Measurements from ENCODE around the gene PHRF1.
A peak's percentile ranks its signal among the peaks of the same experiment; 100 is the strongest.
"Not testable (repeated sequence)": the region's sequence is repeated elsewhere in the genome, so short reads cannot be mapped to it uniquely, and the experiment has no call there.

Gene PHRF1

DNA sequence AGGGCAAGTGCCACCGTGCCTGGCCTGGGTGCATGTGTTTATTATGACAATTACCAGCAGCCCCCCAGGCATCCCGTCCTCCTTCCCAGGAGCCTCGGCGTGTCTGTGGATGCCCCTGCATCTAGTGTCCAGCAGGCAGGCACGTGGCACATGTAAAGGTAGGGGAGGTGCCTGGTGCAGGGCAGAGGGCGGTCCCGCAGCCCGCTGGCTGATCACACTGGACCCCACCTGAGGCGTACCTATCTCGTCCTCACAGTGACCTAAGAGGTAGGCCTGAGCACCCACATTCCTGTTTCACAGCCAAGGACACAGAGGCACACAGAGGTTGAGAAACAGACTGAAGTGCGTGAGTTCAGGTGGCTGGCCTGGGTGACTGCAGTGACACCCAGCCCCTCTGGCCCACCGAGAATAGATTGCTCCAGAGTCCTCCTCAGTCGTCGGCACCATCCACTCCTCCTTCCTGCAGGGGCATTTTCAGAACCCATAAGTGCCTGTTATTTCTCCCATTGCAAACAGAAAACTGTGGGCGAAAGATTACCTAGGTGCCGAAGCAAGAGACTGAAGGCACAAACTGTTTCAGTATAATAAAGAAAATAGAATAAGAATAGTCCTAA, 3.0 kb upstream of the PHRF1 start:
- DNase-seq (ENCODE audit: low read depth in 2 of 2) = no peak

GRCh38 chr11:574031-574570, 2.2 kb upstream of the PHRF1 start:
- DNase-seq (ENCODE audit: low read depth in 2 of 2) = not testable (repeated sequence)

DNA sequence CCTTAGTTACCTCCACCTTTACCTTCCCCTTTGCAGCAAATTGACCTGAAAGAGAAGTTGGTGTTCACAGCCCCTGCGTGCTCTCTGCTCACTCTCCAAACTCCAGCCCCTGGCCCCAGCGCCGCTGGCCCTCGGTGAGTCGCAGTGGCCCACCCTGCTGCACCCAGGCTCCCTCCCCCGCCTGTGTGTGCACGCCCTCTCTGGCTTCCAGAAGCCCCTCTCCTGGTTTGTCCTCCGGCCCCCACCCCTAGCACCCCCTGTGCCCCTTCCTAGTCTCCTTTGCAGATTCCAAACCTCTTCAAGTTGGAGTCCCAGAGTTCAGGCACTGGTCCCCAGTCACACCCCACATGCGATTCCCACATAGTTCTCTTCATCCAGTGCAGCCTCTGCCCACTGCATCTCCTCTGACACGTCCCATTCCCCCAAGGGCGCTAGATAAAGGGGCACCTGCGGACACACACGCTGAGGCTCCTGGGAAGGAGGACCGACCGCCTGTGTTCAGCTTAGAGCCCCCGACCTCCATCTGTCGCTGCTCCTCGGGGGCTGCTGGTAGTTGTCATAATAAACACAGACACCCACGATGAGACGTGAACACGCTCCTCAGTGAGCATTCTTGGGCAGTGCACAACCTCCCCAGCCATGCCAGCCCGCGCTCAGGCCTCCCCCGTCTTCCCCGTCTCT, 1.5 kb upstream of the PHRF1 start:
- DNase-seq (ENCODE audit: low read depth in 2 of 2) = no peak

DNA sequence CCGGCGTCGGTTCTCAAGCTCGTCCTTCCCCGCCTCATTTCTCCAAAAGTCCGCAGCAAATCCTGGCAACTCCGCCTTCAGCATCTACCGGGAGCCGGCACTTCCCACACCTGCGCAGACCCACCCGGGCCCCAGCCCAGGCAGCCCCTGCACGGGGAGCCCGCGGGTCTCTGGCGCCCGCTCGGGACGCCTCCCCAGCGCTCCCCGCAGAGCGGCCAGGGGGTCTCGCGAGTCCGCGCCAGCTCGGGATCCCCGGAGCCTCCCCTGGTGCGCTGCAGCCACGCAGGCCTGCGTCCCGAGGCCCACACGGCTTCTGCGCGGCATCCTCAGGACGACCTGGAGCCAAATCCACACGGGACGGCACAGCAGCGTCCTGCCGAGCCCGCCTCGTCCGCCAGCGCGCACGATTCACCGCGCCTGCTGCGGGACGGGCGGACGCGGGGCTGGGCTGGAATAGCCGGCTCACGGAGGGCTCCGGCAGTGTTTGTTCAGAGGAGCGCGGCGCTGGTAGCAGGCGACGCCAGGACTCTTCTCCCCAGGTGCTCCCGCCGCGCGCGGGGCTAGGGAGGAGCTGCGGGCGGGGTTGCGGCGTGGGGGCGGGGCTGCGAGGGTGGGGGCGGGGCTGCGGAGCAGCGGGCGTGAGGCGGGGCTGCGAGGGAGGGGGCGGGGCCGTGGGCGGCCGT, 816 bp upstream of the PHRF1 start:
- no peak for DNase-seq (ENCODE audit: low read depth in 2 of 2)

GRCh38 chr11:576811-577610, 741 bp downstream of the PHRF1 start:
- DNase-seq (ENCODE audit: low read depth in 2 of 2) = no peak

DNA sequence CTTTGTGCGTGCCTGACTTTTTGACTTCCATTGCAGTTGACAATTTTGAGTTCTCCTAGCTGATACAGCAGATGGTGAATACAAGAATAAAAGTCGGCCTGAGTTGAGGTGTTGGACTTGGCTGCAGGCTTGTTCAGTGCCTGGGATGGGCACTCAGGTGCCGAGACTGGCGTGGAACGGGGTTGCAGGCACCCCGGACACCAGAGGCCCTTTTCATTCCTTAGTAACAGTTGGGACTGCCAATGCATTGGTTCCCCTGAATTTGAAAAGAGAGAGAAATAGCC, 1.3 kb downstream of the PHRF1 start:
- no peak for DNase-seq (ENCODE audit: low read depth in 2 of 2)

GRCh38 chr11:578276-579035, 2.2 kb downstream of the PHRF1 start:
- no peak for DNase-seq (ENCODE audit: low read depth in 2 of 2)

- DNase-seq (ENCODE audit: low read depth in 2 of 2) = no peak
Observed at GRCh38 chr11:579830-580601, 3.7 kb downstream of the PHRF1 start.

DNA sequence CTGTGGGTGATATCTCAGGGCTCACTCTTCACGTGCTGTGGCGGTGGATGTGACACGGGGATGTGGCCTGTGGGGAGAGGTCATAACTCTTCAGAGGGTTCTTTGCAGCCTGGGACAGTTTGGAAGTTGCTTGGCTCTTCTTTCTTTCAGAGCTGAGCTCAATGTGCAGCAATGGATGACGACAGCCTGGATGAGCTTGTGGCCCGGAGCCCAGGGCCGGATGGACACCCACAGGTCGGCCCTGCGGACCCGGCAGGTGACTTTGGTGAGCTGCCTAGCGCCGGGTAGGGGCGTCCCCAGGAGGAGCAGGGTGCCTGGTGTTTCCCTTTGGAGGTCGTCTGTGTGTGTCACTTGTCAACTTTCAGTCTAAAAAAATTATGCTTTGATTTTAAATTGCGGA, 5.1 kb downstream of the PHRF1 start:
- DNase-seq (ENCODE audit: low read depth in 2 of 2) = no peak

DNA sequence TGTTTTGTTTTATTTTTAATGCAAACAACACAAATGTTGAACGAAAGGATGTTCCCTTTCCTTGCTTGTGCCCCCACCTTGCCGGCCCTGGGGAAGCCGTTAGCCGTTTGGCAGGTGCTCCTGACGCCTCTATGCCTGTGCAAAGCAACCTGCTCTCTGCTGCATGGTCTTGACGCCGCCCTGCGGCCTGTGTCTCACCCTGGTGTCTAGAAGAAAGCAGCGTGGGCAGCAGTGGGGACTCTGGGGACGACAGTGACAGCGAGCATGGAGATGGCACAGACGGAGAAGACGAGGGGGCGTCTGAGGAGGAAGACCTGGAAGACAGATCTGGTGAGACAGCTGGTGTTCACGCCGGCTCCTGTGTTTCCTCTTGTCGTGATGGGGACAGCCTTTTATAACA, 5.5 kb downstream of the PHRF1 start:
- no peak for DNase-seq (ENCODE audit: low read depth in 2 of 2)

DNA sequence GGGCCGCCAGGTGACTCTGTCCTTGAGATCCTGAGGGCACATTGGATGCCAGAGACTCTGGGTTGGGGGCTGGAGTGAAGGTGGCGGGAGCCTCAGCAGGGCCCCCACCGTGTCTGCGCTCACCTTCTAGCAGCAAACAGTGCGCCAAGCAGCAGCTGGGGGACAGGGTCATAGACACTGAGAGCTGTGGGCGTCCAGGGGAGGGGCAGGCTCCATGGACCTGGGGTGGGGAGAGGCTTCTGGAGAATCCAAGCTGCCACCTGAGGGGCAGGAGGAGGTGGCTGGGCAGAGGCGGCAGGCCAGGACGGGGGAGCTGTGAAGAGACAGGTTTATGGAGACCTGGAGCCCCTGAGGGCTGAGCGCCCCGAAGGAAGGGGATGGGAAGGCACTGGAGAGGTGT, 8.0 kb downstream of the PHRF1 start:
- DNase-seq (ENCODE audit: low read depth in 2 of 2) = no peak

- DNase-seq (ENCODE audit: low read depth in 2 of 2) = no peak
Observed at GRCh38 chr11:586376-587316, 10.4 kb downstream of the PHRF1 start.

DNA sequence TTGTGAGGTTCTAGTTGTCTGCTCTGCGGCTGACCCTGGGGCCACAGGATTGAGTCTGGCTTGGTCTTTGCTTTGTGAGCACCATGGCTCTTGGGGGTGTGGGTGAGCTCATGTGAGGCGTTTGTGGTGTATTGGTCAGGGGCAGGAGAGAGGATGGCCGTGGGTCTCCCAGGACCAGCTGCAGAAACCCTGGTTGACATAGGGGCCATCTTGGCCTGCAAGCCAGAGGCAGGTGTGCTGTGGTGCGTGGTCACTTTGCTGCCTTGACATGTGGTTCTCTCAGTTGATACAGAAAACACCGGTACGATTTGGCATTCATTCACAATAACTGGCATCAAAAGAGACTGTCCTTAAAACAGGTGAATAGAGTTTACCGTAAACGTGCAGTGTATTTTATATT, 11.3 kb downstream of the PHRF1 start:
- DNase-seq (ENCODE audit: low read depth in 2 of 2) = no peak

- peak; percentile 52 to 67 for DNase-seq (ENCODE audit: low read depth in 2 of 2)
Observed at GRCh38 chr11:587978-588380, 11.7 kb downstream of the PHRF1 start.

DNA sequence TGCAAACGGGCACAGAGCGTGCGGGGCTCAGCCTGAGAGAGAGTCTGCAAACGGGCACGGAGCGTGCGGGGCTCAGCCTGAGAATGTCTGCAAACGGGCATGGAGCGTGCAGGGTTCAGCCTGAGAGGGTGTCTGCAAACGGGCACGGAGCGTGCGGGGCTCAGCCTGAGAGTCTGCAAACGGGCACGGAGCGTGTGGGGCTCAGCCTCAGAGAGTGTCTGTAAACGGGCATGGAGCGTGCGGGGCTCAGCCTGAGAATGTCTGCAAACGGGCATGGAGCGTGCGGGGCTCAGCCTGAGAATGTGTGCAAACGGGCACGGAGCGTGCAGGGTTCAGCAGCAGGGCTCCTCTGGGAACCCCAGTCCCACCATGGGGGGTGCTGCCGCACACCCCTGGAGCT, 13.5 kb downstream of the PHRF1 start:
- no peak for DNase-seq (ENCODE audit: low read depth in 2 of 2)

DNA sequence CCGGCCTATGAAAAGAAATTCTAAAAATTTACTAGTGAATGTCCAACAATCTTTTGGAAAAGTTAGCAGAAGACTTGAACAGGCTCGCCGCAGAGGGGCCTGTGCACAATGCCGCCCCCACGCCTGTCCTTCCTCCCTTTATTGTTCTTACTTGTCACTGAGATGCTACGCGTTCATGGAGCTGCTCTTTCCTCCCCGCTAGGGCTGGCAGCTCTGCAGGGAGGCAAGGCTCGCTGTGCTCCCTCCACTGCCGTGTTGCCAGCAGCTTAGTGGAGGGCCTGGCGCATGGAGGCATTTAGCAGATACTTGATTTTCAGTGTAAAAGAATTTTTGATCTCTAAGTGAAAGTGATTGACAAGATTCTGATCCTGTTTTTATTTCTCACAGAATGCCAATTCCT, 14.7 kb downstream of the PHRF1 start:
- DNase-seq (ENCODE audit: low read depth in 2 of 2) = no peak

DNA sequence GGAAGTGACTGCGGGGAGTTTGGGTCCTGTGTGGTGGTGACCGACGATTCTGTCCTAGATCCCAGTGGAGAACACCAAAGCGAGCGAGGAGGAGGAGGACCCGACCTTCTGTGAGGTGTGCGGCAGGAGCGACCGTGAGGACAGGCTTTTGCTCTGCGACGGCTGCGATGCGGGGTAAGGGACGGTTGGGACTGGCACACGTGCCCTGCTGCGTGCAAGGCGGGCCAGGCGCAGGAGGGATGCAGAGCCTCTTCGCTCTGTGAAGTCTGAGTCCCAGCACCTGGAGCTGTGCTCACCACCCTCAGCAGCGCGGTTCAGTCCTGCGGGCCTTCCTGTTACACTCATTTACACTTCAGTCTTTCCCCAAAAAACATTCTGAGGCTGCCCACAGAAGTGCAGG, 16.2 kb downstream of the PHRF1 start:
- no peak for DNase-seq (ENCODE audit: low read depth in 2 of 2)

DNA sequence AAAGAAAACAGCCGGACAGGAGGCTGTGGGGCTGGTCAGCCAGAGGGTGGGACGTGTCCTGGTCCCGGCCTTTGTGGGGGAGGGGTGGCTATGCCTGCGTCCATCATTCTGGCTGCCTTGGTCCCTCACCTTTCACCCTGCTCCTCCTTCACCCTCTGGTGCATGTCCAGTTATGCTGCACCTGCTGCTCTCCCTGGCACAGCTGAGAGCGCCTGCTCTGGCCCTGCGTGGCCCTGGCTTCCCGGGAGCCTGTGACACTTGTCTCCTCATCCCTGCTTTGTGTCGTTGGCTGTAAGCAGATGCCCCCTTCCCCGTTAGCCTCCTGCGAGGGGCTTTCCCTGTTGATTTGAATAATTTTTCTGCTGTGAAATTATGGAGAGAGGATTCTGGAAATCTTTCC, 16.6 kb downstream of the PHRF1 start:
- DNase-seq (ENCODE audit: low read depth in 2 of 2) = no peak

- DNase-seq (ENCODE audit: low read depth in 2 of 2) = no peak
Observed at GRCh38 chr11:593347-593746, 17.1 kb downstream of the PHRF1 start.

GRCh38 chr11:595400-595799, 19.1 kb downstream of the PHRF1 start:
- DNase-seq (ENCODE audit: low read depth in 2 of 2) = no peak

Data from stimulated activated CD8-positive, alpha-beta memory T cell treated with anti-CD3 and anti-CD28 coated beads, Interleukin-7, amount 100 ng/mL, for 4 hours (primary cell).